GM20000 (cell line): Measurements from ENCODE around the gene MVB12B.

Experiments
- DNase-seq: peaks from one replicate; pipeline ENCODE4 v3.0.0; 2012; ENCODE audit warnings: low spot score
- TF ChIP-seq, protein P1 (sequence below): IDR thresholded peaks from 2 replicates; pipeline ENCODE4 v1.5.1; 2012; ENCODE audit warnings: mild to moderate bottlenecking, control low read depth; ENCODE audit errors: extremely low read depth, missing control alignments

Gene MVB12B

DNA sequence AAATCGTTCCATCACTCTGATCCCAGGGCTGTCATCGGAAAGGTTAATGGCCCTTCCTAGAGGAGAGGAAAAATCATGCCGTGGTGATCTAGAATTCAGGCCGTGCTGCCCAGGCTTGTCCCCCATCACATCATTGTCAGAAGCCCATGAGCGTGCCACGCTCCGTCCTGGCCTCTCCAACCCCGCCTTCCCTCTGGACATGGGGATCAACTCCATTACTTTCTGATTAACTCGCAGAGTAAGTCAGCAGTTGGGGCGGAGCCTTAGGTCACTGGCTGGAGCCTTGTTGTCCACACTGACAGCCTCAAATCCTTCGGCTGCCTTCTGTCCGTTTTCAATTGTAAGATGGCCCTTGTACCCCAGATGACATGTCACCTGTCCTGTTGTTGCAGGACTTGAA, 75.0 kb downstream of the MVB12B start:
- DNase-seq, result no peak
- TF ChIP-seq, protein P1, sequence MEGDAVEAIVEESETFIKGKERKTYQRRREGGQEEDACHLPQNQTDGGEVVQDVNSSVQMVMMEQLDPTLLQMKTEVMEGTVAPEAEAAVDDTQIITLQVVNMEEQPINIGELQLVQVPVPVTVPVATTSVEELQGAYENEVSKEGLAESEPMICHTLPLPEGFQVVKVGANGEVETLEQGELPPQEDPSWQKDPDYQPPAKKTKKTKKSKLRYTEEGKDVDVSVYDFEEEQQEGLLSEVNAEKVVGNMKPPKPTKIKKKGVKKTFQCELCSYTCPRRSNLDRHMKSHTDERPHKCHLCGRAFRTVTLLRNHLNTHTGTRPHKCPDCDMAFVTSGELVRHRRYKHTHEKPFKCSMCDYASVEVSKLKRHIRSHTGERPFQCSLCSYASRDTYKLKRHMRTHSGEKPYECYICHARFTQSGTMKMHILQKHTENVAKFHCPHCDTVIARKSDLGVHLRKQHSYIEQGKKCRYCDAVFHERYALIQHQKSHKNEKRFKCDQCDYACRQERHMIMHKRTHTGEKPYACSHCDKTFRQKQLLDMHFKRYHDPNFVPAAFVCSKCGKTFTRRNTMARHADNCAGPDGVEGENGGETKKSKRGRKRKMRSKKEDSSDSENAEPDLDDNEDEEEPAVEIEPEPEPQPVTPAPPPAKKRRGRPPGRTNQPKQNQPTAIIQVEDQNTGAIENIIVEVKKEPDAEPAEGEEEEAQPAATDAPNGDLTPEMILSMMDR, result no peak

DNA sequence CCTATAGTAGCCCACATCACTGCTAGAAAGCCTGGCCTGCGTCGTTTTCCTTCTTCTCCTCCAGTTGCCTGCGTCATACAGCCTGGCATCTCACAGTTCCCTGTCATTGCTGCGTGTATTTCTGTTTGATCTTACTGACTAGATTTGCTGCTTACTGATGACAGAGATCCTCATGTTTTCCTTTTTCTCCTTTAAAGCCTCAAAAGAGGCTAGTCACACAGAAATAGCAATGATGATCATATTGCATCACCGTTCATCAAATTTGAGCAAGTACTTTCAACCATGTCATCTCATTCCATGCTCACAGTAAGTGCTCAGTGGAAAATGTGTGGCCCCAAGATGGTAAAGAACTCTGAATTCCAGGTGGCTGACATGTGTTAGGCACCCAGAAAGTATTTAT, 76.8 kb downstream of the MVB12B start:
- TF ChIP-seq, protein P1, result no peak
- no peak for DNase-seq

DNA sequence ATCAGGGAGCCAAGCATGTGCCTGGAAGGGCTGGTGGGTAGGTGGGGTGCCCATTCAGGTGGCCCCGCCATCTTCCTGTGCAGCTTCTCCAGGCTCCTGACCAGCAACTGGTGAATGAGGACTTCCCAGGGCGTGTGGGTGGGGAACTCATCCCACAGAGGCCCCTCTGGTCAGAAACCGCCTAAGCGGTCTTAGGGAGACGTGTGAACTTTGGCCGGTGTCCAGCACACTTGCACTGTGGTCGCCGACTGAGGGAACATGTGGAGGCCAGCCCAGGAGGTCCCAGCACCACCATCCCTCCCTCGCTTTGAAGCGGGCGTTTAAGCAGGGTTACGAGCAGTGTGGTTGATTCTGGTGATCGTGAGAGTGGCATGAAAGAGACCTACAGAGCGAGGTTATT, 77.8 kb downstream of the MVB12B start:
- TF ChIP-seq, protein P1, result no peak
- DNase-seq, result no peak

DNA sequence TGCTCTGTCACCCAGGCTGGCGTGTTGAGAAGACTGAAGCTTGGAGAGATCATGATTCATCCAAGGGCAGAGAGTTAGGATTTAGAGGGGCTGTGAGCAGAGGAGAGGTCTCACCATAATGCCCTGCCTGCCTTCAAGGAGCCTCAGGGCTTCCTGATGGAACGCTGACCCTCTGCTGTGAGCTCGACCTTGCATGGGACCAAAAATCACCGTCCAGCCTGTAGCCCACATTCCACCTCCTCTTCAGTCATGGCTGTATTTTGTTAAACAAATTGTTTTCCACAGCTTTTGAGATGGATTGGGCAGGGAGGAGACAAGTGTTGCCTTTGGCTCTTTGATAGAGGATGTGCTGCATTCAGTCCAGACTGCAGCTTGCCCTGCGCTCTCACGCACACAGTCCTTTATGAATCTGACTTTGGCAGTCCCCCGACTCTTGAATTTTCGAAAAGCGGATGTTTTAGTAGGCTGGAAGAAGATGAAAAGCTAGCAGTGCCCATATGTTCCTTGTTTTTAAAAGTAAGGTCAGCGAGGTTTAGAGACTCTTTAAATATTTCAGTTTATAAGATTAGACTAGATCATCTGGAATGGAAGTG, 79.5 kb downstream of the MVB12B start:
- TF ChIP-seq, protein P1, result no peak
- no peak for DNase-seq

DNA sequence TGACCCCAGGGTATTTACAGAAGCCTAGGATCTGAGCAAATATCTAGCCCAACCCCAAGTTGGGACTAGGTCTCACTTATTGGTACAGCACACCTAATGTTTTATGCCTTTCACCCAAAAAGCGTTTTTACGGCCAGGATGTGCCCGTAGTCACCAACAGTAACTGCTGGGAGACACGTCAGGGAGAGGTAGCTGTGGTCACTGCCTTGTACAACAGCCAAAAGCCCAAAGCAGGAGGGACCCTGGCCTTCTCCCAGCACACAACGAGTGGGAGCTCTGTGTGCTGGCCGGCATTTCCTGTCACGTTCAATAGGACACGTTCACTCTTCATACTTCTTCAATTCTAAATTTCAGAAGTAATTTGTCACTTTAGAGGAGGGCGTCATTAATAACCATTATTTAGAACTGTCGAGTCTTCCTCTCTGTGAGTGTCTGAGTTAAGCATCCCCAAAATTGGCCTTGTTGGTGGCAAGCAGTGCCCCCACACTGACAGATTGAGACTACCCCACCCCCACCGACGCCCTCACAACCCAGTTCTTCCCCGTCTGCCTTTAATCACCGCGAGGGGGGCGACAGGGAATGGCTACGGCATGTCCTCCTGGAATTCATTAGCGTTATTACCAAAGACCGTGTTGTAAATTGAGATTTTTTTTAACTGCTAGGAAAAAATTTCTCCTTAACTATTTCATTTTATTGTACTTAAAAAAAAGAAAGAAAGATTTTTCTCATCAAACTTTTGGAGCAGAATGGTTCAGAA, 80.7 kb downstream of the MVB12B start:
- TF ChIP-seq, protein P1, result no peak
- no peak for DNase-seq

DNA sequence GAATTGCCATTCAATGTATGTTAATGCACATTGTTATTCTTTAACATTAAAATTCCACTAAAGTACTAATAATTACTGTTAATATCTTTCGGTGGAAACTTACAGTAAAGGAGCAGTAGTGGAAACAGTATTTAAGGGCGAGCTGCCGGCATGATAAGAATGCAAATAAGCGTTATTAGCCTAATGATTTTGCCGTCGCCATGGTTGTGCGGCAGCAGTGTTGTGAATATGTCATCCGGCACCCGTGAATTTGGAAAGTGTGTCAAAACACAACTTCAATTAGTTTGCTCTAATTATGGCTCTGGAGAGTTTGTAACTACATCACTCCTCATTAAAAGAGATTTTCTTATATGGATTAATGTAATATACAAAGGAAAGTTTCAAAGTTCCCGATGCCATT, 81.4 kb downstream of the MVB12B start:
- no peak for DNase-seq
- TF ChIP-seq, protein P1, result no peak

DNA sequence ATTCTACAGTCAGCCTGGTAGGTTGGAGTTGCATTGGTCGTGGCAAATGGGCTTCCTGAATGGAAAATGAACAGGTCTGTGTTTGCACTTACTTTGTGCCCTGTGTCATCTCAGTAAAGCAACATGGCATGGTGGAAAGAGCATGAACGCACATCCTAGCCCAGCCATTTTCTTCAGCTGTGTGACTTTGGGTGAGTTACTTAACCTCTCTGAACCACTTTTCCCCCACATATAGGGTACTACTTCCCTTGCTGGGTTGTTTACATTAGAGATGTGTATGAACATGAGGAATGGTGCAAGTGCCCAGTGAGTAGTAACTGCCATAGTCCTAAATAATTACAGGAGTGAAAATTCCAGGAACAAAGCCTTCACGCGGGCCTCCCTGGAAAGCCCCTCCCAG, 83.6 kb downstream of the MVB12B start:
- TF ChIP-seq, protein P1, result no peak
- no peak for DNase-seq
